ENCODE results near the gene ZNF865.
"Not testable (repeated sequence)": the region's sequence is repeated elsewhere in the genome, so short reads cannot be mapped to it uniquely, and the experiment has no call there.

The ZNF865 gene

GRCh38 chr19:55605637-55606470, at the start of gene ZNF865:
ZNF865 (plus strand) TSS chr19:55605647; CDS start chr19:55613619, 7,972 bp downstream.
- DNase-seq, result peak; percentile 55

- no peak for DNase-seq
Observed at GRCh38 chr19:55559684-55560083, 45.8 kb upstream of the ZNF865 start.

GRCh38 chr19:55563261-55563690, 42.2 kb upstream of the ZNF865 start:
- no peak for DNase-seq

DNA sequence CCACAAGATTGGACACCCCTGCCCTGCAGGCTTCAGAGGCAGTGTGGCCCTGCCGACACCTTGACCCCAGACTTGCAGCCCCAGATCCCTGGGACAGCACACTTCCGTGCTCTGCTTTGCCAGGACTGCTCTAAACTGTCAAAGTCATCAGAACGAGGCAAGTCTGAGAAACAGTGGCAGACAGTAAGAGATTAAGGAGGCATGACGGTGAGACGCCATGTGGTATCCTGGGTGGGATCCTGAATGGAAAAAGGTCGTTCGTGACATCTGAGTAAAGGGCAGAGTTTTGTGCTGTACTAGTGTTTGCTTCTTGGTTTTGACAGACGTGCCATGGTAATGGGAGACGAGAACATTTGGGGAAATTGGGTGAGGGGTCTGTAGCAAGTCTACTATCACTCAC, 38.6 kb upstream of the ZNF865 start:
- DNase-seq, result no peak

- DNase-seq, result no peak
Observed at GRCh38 chr19:55567708-55568328, 37.6 kb upstream of the ZNF865 start.

GRCh38 chr19:55569477-55569876, 36.0 kb upstream of the ZNF865 start:
- DNase-seq, result not testable (repeated sequence)

DNA sequence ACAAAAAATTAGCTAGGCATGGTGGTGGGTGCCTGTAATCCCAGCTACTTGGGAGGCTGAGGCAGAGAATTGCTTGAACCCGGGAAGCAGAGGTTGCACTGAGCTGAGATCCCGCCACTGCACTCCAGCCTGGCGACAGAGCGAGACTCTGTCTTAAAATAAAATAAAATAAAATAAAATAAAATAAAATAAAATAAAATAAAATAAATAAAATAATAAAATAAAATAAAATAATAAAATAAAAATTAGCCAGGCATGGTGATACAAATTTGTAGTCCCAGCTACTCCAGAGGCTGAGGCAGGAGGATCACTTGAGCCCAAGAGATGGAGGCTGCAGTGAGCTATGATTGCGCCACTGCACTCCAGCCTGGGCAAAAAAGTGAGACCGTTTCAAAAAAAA, 31.5 kb upstream of the ZNF865 start:
- DNase-seq, result not testable (repeated sequence)

DNA sequence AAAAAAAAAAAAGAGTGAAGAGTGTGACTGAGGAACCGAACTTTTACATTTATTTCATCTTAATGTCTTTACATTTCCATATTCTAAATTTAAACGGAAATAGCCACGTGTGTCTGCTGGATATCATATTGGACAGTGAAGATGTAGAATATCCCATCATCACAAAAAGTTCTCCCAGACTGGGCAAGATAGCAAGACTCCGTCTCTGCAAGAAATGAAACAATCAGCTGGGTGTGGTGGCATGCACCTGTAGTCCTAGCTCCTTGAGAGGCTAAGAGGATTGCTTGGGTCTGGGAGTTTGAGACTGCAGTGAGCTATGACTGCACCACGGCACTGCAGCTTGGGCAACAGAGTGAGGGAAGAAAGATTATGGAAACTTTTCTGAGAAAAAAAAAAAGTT, 28.7 kb upstream of the ZNF865 start:
- no peak for DNase-seq

DNA sequence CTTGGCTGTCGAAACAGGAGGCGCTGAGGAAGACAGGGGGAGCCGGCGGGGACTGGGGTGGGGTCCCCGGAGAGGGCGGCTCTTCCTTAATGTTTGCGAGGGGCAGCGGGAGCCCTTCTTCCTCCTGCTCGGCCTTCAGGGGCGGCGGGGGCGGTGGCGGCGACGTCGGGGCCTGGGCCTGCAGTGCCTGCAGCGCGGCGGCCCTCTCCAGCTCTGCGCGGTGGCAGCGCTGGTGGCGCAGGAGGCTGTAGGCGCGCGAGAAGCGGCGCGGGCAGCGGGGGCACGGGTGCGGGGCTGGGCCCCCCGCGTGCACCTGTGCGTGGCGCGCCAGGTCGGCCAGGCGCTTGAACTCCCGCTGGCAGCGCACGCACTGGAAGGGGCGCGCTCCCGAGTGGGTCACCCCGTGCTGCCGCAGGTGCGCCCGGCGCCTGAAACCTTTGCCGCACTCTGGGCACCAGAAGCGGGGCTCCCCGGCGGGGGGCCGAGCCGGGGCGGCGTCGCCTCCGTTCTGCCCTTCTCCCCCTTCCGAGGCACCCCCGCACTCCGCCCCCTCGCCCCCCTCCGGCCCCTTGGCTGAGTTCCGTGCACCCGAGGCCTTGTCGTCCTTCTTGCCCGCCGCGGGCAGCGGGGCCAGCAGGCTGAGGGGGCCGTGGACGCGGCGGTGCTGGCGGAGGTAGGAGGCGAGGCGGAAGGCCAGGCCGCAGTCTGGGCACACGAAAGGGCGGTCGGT, 27.3 kb upstream of the ZNF865 start:
- no peak for DNase-seq

DNA sequence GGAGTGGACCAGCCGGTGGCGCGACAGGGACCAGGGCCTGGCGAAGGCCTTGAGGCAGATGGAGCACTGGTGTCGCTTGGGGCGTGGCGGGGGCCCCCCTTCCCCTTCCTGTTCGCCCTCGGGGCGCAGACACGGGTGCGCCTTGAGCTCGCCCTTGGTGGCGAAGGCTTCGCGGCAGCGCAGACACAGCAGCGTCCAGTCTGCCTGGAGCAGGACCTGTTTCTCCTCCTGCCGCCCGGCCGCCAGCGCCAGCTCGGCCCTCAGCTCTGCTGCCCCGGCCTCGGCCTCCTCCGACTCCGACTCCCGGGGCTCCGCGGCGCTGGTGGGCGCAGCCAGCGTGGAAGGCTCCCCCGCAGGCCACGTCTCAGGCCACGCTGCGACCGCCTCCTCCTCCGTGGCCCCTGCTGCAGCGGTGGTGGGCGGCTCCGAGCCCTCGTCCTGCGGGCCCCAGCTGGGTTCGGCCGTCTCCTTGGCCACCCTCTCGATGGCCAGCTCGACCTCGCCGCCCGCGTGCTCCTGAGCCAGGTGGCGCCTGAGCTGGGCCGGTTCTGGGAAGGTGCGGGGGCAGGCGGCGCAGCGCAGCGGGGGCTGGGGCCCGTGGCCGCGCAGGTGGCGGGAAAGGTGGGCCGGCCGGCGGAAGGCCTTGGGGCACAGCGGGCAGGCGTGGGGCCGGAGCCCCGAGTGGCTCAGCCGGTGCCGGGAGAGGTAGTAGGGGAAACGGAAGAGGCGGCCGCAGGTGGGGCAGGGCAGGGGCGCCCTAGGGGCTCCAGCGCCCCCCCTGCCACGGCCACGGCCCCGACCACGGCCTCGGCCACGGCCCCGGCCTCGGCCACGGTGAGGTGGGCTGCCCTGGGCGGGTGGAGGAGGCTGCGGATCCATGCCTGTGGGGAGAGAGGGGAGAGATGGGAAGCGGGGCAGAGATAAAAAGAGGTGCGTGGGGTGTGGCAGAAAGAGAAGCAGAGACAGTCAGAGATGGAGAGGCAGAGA, 26.4 kb upstream of the ZNF865 start:
- DNase-seq, result no peak

GRCh38 chr19:55579766-55580621, 25.5 kb upstream of the ZNF865 start:
- DNase-seq, result no peak

DNA sequence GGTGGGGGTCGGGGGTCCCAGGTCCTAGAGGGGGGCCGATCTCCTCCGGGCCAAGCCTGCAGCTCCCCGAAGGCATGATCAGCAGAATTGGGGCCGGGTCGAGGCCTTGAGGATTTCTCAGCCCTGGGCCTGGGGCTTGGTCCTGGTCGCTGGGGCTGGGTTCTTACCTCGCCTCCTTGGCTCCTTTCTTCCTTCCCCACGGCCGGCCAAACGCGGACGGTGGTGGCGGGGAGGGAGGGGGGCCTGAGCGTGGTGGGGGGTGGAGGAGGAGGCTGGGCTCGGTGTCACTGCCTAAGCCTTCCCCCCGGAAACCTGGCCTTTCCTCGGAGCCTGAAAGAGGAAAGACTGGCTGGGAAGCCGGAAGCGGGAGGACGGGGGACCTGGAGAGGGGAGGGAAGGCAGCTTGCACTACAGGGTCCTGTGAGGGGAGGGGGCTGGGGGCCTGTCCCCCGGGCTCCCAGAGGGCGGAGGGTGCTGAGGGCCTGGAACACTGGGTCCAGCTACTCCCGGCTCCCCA, 24.8 kb upstream of the ZNF865 start, which contains the start of gene ZNF579:
TSS of gene ZNF579 (minus strand) at position 221 of the 517 bp plus-strand sequence. CDS start 1,209 bp downstream, outside the sequence.
- DNase-seq, result peak; percentile 62

DNA sequence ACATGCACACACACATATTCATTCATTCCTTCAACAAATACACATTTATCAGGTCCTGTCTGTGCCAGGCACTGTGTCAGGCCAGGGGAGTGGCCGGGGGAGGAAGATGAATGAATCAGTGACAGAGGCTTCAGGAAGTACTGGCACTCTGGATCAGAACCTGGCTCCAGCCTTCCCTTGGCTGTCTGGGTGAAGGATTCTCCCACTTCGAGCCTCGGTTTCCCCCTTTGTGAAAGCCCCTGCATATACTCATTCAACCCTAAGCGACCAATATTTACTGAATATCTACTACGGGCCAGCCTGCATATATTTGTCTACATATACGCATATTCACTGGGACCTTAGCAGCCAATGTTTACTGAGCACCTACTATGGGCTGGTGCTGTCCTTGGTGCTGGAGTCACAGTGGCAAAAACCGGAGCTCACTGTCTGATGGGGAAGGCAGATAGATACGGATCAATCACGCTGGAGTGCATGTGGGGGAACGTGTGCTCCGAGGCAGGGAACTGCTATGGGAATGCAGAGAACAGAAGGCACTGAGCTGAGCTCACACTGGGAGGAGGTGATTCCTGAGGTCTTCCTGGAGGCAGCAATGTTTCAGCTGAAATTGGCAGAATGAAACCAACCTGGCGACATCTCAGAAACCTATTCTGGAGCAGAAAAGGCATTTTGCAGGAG, 24.2 kb upstream of the ZNF865 start:
- DNase-seq, result no peak

GRCh38 chr19:55581823-55582223, 23.6 kb upstream of the ZNF865 start:
- DNase-seq, result no peak

DNA sequence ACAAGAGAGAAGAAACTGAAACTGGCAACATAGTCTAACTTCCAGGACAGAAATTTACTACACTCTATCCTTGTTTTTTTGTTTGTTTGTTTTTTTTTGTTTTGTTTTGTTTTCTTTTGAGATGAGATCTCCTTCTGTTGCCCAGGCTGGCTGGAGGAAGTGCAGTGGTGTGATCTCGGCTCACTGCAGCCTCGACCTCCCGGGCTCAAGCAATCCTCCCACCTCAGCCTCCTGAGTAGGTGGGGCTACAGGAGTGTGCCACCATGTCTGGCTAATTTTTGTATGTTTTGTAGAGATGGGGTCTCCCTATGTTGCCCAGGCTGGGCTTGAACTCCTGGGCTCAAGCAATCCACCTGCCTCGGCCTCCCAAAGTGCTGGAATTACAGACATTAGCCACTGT, 23.2 kb upstream of the ZNF865 start:
- not testable (repeated sequence) for DNase-seq

DNA sequence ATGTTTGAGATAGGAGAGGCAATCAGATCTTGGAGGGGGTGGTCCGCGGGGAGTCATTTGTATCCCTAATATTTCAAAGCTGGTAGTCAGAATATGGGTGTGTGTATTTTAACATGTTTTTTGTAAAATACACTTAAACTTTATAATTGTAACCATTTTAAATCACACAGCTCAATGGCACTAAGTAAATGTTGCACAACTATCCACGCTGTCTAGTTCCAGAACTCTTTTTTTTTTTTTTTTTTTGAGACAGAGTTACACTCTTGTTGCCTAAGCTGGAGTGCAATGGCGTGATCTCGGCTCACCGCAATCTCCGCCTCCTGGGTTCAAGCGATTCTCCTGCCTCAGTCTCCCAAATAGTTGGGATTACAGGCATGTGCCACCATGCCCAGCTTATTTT, 21.6 kb upstream of the ZNF865 start:
- not testable (repeated sequence) for DNase-seq

DNA sequence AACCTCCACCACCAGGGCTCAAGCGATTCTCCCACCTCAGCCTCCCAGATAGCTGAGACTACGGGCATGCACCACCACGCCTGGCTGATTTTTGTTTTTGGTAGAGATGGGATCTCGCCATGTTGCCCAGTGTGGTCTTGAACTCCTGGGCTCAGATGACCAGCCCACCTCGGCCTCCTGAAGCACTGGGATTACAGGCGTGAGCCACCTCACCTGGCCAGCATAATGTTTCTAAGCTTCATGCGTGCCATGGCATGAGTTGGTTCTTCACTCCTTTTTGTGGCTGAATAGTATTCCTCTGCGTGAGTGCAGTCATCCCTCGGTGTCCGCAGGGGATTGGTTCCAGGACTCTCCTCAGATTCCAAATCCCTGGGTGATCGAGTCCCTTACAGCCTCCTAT, 20.6 kb upstream of the ZNF865 start:
- DNase-seq, result no peak

- DNase-seq, result peak; percentile 17
Observed at GRCh38 chr19:55585658-55586339, 19.6 kb upstream of the ZNF865 start.

DNA sequence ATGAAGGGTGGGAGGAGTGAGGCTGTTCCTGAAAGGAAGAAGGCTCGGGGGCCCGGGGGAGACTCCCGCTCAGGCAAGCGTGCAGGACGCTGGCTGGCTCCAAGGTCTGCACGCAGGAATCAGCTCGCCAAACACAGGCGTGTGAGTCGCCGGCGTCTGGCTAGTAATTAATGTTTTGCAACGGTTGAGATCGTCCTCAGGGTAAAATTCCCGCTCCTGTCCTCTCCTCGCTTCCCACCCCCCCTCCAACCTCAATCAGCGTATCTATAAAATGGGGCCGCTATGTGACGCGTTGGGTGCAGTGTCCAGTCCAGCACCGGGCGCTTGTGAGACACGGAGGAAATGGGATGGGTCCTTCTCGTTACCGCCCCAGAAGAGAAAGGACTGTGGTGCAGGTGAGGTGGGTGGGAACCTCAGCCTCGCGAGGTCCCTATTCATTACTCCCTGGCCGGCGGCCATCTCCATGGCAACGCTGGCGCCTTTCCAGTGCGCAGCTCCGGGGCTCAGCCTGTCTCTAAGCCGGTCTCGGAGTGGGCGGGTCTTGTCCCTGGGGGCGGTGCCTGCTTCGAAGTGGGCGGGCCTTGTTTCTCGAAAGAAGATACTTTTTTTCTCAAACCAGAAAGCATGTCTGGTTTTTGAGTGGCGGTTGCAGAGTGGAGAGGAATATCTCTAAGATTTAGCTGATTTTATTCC, 18.3 kb upstream of the ZNF865 start:
- peak; percentile 83 for DNase-seq
